Right lobe of liver (tissue), 4 donors: Measurements from ENCODE around the gene CDC123.

Experiments used
- POLR2A ChIP-seq: fragments of 450-650 bp; IDR thresholded peaks from one replicate; pipeline ENCODE4 v1.6.1; 2017; ENCODE audit warnings: antibody characterized with exemption, mild to moderate bottlenecking
- TF ChIP-seq, protein P1 (sequence below), 4 donors: fragments of 200-600 bp in 3 of 4; fragments of 450-650 bp in 1 of 4; IDR thresholded peaks; one replicate each; pipeline versions ENCODE4 v1.5.1 to v1.8.0; 2016 to 2022; ENCODE audit warnings: antibody characterized with exemption in 4 of 4, mild to moderate bottlenecking in 2 of 4
- donor health status: DM: no; HTN: no; CAD: no.
- donor health status: DM: no; HTN: no; CAD: no.
- donor health status: DM: no; HTN: yes; CAD: no.

DNA sequence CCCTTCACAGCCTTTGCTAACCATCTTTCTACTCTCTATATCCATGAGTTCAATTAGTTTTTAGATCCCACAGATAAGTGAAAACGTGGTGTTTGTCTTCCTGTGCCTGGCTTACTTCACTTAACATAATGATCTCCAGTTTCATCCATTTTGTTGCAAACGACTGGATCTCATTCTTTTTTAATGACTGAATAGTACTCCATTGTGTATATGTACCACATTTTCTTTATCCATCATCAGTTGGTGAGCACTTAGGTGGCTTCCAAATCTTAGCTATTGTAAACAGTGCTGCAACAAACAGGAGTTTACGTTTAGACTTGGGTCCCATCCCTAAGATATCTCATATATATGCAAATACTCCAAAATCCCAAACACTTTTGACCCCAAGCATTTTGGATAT, 9.1 kb downstream of the CDC123 start:
- TF ChIP-seq, protein P1, sequence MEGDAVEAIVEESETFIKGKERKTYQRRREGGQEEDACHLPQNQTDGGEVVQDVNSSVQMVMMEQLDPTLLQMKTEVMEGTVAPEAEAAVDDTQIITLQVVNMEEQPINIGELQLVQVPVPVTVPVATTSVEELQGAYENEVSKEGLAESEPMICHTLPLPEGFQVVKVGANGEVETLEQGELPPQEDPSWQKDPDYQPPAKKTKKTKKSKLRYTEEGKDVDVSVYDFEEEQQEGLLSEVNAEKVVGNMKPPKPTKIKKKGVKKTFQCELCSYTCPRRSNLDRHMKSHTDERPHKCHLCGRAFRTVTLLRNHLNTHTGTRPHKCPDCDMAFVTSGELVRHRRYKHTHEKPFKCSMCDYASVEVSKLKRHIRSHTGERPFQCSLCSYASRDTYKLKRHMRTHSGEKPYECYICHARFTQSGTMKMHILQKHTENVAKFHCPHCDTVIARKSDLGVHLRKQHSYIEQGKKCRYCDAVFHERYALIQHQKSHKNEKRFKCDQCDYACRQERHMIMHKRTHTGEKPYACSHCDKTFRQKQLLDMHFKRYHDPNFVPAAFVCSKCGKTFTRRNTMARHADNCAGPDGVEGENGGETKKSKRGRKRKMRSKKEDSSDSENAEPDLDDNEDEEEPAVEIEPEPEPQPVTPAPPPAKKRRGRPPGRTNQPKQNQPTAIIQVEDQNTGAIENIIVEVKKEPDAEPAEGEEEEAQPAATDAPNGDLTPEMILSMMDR (IDR thresholded peaks at IDR 0.05) = no peak
- no peak for TF ChIP-seq POLR2A
